ENCODE measurements around the gene CEP120.

Gene CEP120

GRCh38 chr5:123297866-123298265, 125.3 kb downstream of the CEP120 start:
- in situ Hi-C loops (cut with MboI; ENCODE audit: low sequenced_read_pairs), result no loop called here

DNA sequence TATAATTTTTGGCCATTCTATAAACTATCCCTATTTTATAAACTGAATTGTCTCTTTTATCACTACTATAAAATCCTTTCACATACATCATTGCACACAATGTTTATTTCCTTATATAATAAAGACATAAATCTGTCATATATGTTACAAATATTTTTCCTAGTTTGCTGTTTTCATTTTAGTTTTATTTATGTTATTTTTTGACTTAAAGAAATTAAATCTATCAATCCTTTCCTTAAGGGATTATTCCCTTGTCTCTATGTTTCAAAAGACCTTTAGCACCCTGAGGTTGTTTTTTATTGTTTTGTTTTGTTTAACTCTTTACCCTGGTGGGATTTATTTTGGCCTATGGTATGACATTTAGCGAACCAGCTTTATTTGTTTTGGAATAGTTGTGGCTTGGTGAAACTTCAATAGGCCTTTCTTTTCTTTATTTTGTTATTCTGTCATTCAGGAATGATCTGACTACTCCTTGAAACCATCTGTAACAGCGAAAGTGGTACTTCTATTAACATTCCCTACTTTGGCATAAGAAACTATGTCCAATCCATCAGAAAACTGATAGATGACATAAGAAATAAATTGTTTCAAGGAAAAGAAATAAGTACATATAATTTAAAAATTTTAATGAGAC, 125.9 kb downstream of the CEP120 start:
- H3K36me3 ChIP-seq (replicated peaks), result no peaks in the 10 kb centered on the region
- H3K4me3 ChIP-seq, result no peak overlapping the region
- peaks cover 4% of the 10 kb centered on the region for H3K4me1 ChIP-seq
- H3K9me3 ChIP-seq, result no peaks in the 10 kb centered on the region
- DNase-seq (ENCODE audit: low spot score in 2 of 2), result peak in 1 of 2 experiments; percentile 37
- in situ Hi-C loops (cut with MboI; ENCODE audit: low sequenced_read_pairs), result no loop called here
- H3K27me3 ChIP-seq (ENCODE audit: low read depth), result no peaks in the 10 kb centered on the region

More at GRCh38 chr5:123297866-123298265, 125.3 kb downstream of the CEP120 start:
- Histone ChIP-seq H3K27me3 (ENCODE audit: low read depth) (no peaks in the 10 kb centered on the region), H3K36me3 (replicated peaks) (no peaks in the 10 kb centered on the region), H3K9me3 (no peaks in the 10 kb centered on the region), H3K4me1 (peaks cover 4% of the 10 kb centered on the region), H3K4me3 (no peak overlapping the region)
- DNase-seq (ENCODE audit: low spot score in 2 of 2), result no peak

All from HAP-1 (cell line).